Measurements from ENCODE around the gene NEUROD2. TPM values are rescaled to one million over a fixed set of nuclear protein-coding genes. Genes with fewer than 3 reads are reported as not detected.

Gene NEUROD2
- total RNA-seq, 1 donor: not detected

GRCh38 chr17:39601758-39602532 lies 5.8 kb downstream of the NEUROD2 start:
- H3K4me3 ChIP-seq (ENCODE audit: low read depth, low read length): no peak overlapping the region
- no peak for TF ChIP-seq CTCF (IDR thresholded peaks at IDR 0.05; ENCODE audit: insufficient read depth, low read length)
- no peak for DNase-seq (ENCODE audit: low read depth)

GRCh38 chr17:39600997-39601597 lies 6.6 kb downstream of the NEUROD2 start:
- no peak for TF ChIP-seq CTCF (IDR thresholded peaks at IDR 0.05; ENCODE audit: insufficient read depth, low read length)
- H3K4me3 ChIP-seq (ENCODE audit: low read depth, low read length): no peak overlapping the region
- no peak for DNase-seq (ENCODE audit: low read depth)

- DNase-seq (ENCODE audit: low read depth): no peak
- no peak for TF ChIP-seq CTCF (IDR thresholded peaks at IDR 0.05; ENCODE audit: insufficient read depth, low read length)
- no peak overlapping the region for H3K4me3 ChIP-seq (ENCODE audit: low read depth, low read length)
Observed at GRCh38 chr17:39600288-39600996, 7.3 kb downstream of the NEUROD2 start.

GRCh38 chr17:39599665-39600231 lies 8.0 kb downstream of the NEUROD2 start:
- DNase-seq (ENCODE audit: low read depth): no peak
- no peak for TF ChIP-seq CTCF (IDR thresholded peaks at IDR 0.05; ENCODE audit: insufficient read depth, low read length)
- H3K4me3 ChIP-seq (ENCODE audit: low read depth, low read length): no peak overlapping the region

- DNase-seq (ENCODE audit: low read depth): no peak
- H3K4me3 ChIP-seq (ENCODE audit: low read depth, low read length): no peak overlapping the region
- no peak for TF ChIP-seq CTCF (IDR thresholded peaks at IDR 0.05; ENCODE audit: insufficient read depth, low read length)
Observed at GRCh38 chr17:39599004-39599664, 8.6 kb downstream of the NEUROD2 start.

- no peak overlapping the region for H3K4me3 ChIP-seq (ENCODE audit: low read depth, low read length)
- no peak for TF ChIP-seq CTCF (IDR thresholded peaks at IDR 0.05; ENCODE audit: insufficient read depth, low read length)
- no peak for DNase-seq (ENCODE audit: low read depth)
Observed at GRCh38 chr17:39598630-39599003, 9.1 kb downstream of the NEUROD2 start.
